ENCODE results near the gene OPN3. TPM values are rescaled to one million over a fixed set of nuclear protein-coding genes. Genes with fewer than 3 reads are reported as not detected.

Gene OPN3
- total RNA-seq, 4 donors from 2014 or later = 3.5 to 13.9 (median 4.8) TPM

GRCh38 chr1:241642593-241642944, 2.4 kb upstream of the OPN3 start:
- ATAC-seq = no peak
- Histone ChIP-seq H3K27me3 (no peaks in the 10 kb centered on the region), H3K4me1 (peaks cover 3 to 22% (median 5%) of the 10 kb centered on the region in 3 donors), H3K4me3 (no peak overlapping the region), H3K9me3 (no peaks in the 10 kb centered on the region), H3K27ac (no peak overlapping the region), H3K36me3 (no peaks in the 10 kb centered on the region)
- TF ChIP-seq EP300 (IDR thresholded peaks at IDR 0.05) (no peak), POLR2A (IDR thresholded peaks at IDR 0.05) (no peak), POLR2AphosphoS5 (IDR thresholded peaks at IDR 0.05) (no peak), CTCF (IDR thresholded peaks at IDR 0.05) (no peak)
- WGBS, 2 donors (ENCODE audit: low coverage in 1 of 2) = 100% methylated on average over 1 of the region's 1 CpG; no CpG with 5 or more reads in 1 of the 2 donors

- WGBS, 2 donors (ENCODE audit: low coverage in 1 of 2) = 66 to 78% methylated on average over 10 to 12 of the region's 12 CpGs
- H3K27me3 ChIP-seq = no peaks in the 10 kb centered on the region
- H3K4me3 ChIP-seq = no peak overlapping the region
- TF ChIP-seq POLR2A (IDR thresholded peaks at IDR 0.05) (no peak), CTCF (IDR thresholded peaks at IDR 0.05) (no peak), POLR2AphosphoS5 (IDR thresholded peaks at IDR 0.05) (no peak), EP300 (IDR thresholded peaks at IDR 0.05) (no peak)
- no peak overlapping the region for H3K27ac ChIP-seq
- H3K36me3 ChIP-seq = no peaks in the 10 kb centered on the region
- H3K9me3 ChIP-seq = no peaks in the 10 kb centered on the region
- ATAC-seq = no peak
- peaks cover 3 to 28% (median 5%) of the 10 kb centered on the region in 3 donors for H3K4me1 ChIP-seq
Measured at GRCh38 chr1:241641773-241642592, 1.8 kb upstream of the OPN3 start.

- H3K27ac ChIP-seq = peak overlapping the region in 3 of 4 donors; percentile 61 to 87 (median 86)
- H3K9me3 ChIP-seq = no peaks in the 10 kb centered on the region
- H3K4me3 ChIP-seq = peak overlapping the region in 1 of 2 donors; percentile 88
- H3K27me3 ChIP-seq = no peaks in the 10 kb centered on the region
- H3K36me3 ChIP-seq = no peaks in the 10 kb centered on the region
- 80 to 85% methylated on average over 4 of the region's 9 CpGs for WGBS, 2 donors (ENCODE audit: low coverage in 1 of 2)
- peaks cover 3 to 31% (median 5%) of the 10 kb centered on the region in 3 donors for H3K4me1 ChIP-seq
- TF ChIP-seq CTCF (IDR thresholded peaks at IDR 0.05) = no peak
- no peak for TF ChIP-seq POLR2A (IDR thresholded peaks at IDR 0.05)
- ATAC-seq = no peak
Measured at GRCh38 chr1:241640867-241641622, 876 bp upstream of the OPN3 start.

- H3K27me3 ChIP-seq = no peaks in the 10 kb centered on the region
- peaks cover 3 to 31% (median 5%) of the 10 kb centered on the region in 3 donors for H3K4me1 ChIP-seq
- TF ChIP-seq CTCF (IDR thresholded peaks at IDR 0.05) = no peak
- H3K9me3 ChIP-seq = no peaks in the 10 kb centered on the region
- H3K27ac ChIP-seq = peak overlapping the region; percentile 17 to 88 (median 86)
- WGBS, 2 donors (ENCODE audit: low coverage in 1 of 2) = 0% methylated on average over 2 of the region's 42 CpGs; no CpG with 5 or more reads in 1 of the 2 donors
- H3K4me3 ChIP-seq = peak overlapping the region; percentile 75 to 88
- peak; percentile 23 for ATAC-seq
- peaks cover 0 to 6% of the 10 kb centered on the region in 2 donors for H3K36me3 ChIP-seq
Measured at GRCh38 chr1:241639623-241640148, 483 bp downstream of the OPN3 start.

Data from gastroesophageal sphincter (tissue), 4 donors.